Natural killer cell (primary cell): ENCODE results near the gene LMBRD1. TPM values are rescaled to one million over a fixed set of nuclear protein-coding genes. Genes with fewer than 3 reads are reported as not detected.

ENCODE experiments used
- ATAC-seq, 3 donors: fragments of 150-1000 bp in 2 of 3; fragments of 200-7000 bp in 1 of 3; cut with Tn5 transposase; 1 replicate in 1 of 3; 2 replicates in 2 of 3; pipeline ENCODE4 v1.10.0; 2021; ENCODE audit warnings: mild to moderate bottlenecking in 2 of 3, moderate library complexity in 2 of 3
- DNase-seq, 2 donors: peaks; one replicate each; pipeline versions ENCODE4 v3.0.0 to v3.0.0-alpha.2; 2013 to 2021; ENCODE audit warnings: mixed read lengths in 1 of 2
- H3K27ac ChIP-seq: one replicate; pipeline ENCODE4 v1.5.1; 2013; ENCODE audit warnings: mild to moderate bottlenecking, low read length
- H3K27me3 ChIP-seq: one replicate; pipeline ENCODE4 v1.6.1; 2013; ENCODE audit warnings: low read length; ENCODE audit not compliant: control insufficient read depth, insufficient read depth
- H3K36me3 ChIP-seq: one replicate; pipeline ENCODE4 v1.6.1; 2013; ENCODE audit warnings: low read length; ENCODE audit not compliant: control insufficient read depth, insufficient read depth
- H3K4me1 ChIP-seq: one replicate; pipeline ENCODE4 v1.6.1; 2013; ENCODE audit warnings: low read length; ENCODE audit not compliant: control insufficient read depth, insufficient read depth
- H3K4me3 ChIP-seq: one replicate; pipeline ENCODE4 v1.5.1; 2013; ENCODE audit warnings: low read length
- H3K9me3 ChIP-seq: one replicate; pipeline ENCODE4 v1.6.1; 2013; ENCODE audit warnings: low read length; ENCODE audit not compliant: control insufficient read depth, insufficient read depth
- H3K27ac Mint-ChIP-seq, 2 donors: one replicate each; pipeline ENCODE4 v1.8.0; 2022; ENCODE audit warnings: mild to moderate bottlenecking in 2 of 2, mixed read lengths in 2 of 2, moderate library complexity in 1 of 2
- H3K27me3 Mint-ChIP-seq, 2 donors: one replicate each; pipeline ENCODE4 v1.8.0; 2022; ENCODE audit warnings: low read depth in 2 of 2, mixed read lengths in 2 of 2
- H3K36me3 Mint-ChIP-seq: one replicate; pipeline ENCODE4 v1.8.0; 2022; ENCODE audit warnings: mixed read lengths
- H3K4me1 Mint-ChIP-seq, 2 donors: one replicate each; pipeline ENCODE4 v1.8.0; 2022; ENCODE audit warnings: mixed read lengths in 2 of 2
- H3K4me3 Mint-ChIP-seq: one replicate; pipeline ENCODE4 v1.8.0; 2022; ENCODE audit warnings: mild to moderate bottlenecking, moderate library complexity, mixed read lengths
- H3K9me3 Mint-ChIP-seq, 2 donors: one replicate each; pipeline ENCODE4 v1.8.0; 2022; ENCODE audit warnings: mixed read lengths in 2 of 2
- CTCF ChIP-seq: fragments of 200-600 bp; IDR thresholded peaks from one replicate; pipeline ENCODE4 v1.8.0; 2022; ENCODE audit warnings: antibody characterized with exemption
- WGBS: methylation state at CpG from one replicate; pipeline ENCODE4 v1.1.7; 2013; ENCODE audit warnings: missing lambda C conversion rate; ENCODE audit not compliant: insufficient coverage; 5-methylcytosine and 5-hydroxymethylcytosine counted together
- intact Hi-C: fragments of 100-400 bp; cut with micrococcal nuclease; formaldehyde crosslinking; loops from one replicate; pipeline ENCODE4 v1.14.2; 2022
- total RNA-seq, 4 donors: library from RNA; stranded (reverse); fragments of 120-200 nt in 1 of 4; gene quantifications; one replicate each; pipeline versions ENCODE4 v1.2.3 to v1.2.4, GENCODE V29; 2013 to 2022

Gene LMBRD1
- total RNA-seq, 3 donors from 2014 or later (not counting 1 experiment from before 2014, with no cell fraction given), result 41.0 to 43.1 (median 41.1) TPM

- Mint-ChIP-seq H3K27me3 (no peaks in the 10 kb centered on the region), H3K9me3 (no peaks in the 10 kb centered on the region), H3K4me3 (no peak overlapping the region), H3K4me1 (peaks cover 27 to 30% of the 10 kb centered on the region in 2 donors), H3K36me3 (no peaks in the 10 kb centered on the region), H3K27ac (peak overlapping the region in 1 of 2 donors; percentile 2)
- H3K36me3 ChIP-seq, result peaks cover 16% of the 10 kb centered on the region
- no peak overlapping the region for H3K4me3 ChIP-seq
- no peak overlapping the region for H3K27ac ChIP-seq
- intact Hi-C loops, result no loop called here
- no peak for ATAC-seq
- no peaks in the 10 kb centered on the region for H3K9me3 ChIP-seq
- no peaks in the 10 kb centered on the region for H3K27me3 ChIP-seq
- TF ChIP-seq CTCF, result no peak
- DNase-seq, result no peak
- peaks cover 4% of the 10 kb centered on the region for H3K4me1 ChIP-seq
Observed at GRCh38 chr6:69785697-69786096, 11.1 kb downstream of the LMBRD1 start.

- H3K36me3 ChIP-seq, result peaks cover 19% of the 10 kb centered on the region
- no peak for DNase-seq
- no peak overlapping the region for H3K4me3 Mint-ChIP-seq
- 69% methylated on average over 3 of the region's 3 CpGs for WGBS
- no peaks in the 10 kb centered on the region for H3K27me3 ChIP-seq
- H3K36me3 Mint-ChIP-seq, result no peaks in the 10 kb centered on the region
- no peaks in the 10 kb centered on the region for H3K27me3 Mint-ChIP-seq
- H3K4me1 ChIP-seq, result peaks cover 4% of the 10 kb centered on the region
- H3K4me3 ChIP-seq, result no peak overlapping the region
- intact Hi-C loops, result no loop called here
- H3K27ac Mint-ChIP-seq, result peak overlapping the region in 1 of 2 donors; percentile 2
- ATAC-seq, result no peak
- TF ChIP-seq CTCF, result no peak
- no peaks in the 10 kb centered on the region for H3K9me3 Mint-ChIP-seq
- H3K27ac ChIP-seq, result no peak overlapping the region
- peaks cover 27 to 32% of the 10 kb centered on the region in 2 donors for H3K4me1 Mint-ChIP-seq
- H3K9me3 ChIP-seq, result no peaks in the 10 kb centered on the region
Observed at GRCh38 chr6:69784595-69785377, 12.0 kb downstream of the LMBRD1 start.

GRCh38 chr6:69783108-69783507, 13.7 kb downstream of the LMBRD1 start:
- Histone ChIP-seq H3K27ac (no peak overlapping the region), H3K4me1 (no peaks in the 10 kb centered on the region), H3K9me3 (no peaks in the 10 kb centered on the region), H3K36me3 (peaks cover 10% of the 10 kb centered on the region), H3K27me3 (no peaks in the 10 kb centered on the region), H3K4me3 (no peak overlapping the region)
- Mint-ChIP-seq H3K27ac (no peak overlapping the region), H3K27me3 (no peaks in the 10 kb centered on the region), H3K4me1 (peaks cover 27 to 32% of the 10 kb centered on the region in 2 donors), H3K4me3 (no peak overlapping the region), H3K36me3 (no peaks in the 10 kb centered on the region), H3K9me3 (no peaks in the 10 kb centered on the region)
- intact Hi-C loops, result no loop called here
- no peak for TF ChIP-seq CTCF
- DNase-seq, result no peak
- no peak for ATAC-seq
- WGBS, result no CpG with 5 or more reads among the region's 1 CpG
